Liver (tissue), 3 donors: Measurements from ENCODE around the gene BACH2.

Experiments
- ATF3 ChIP-seq: IDR thresholded peaks from 2 replicates; pipeline ENCODE4 v1.6.1; 2016; ENCODE audit warnings: antibody characterized with exemption
- CTCF ChIP-seq: fragments of 150-350 bp; IDR thresholded peaks from 2 replicates; pipeline ENCODE4 v1.5.1; 2017; ENCODE audit warnings: improper control_type of control experiment, low read depth, low read length; ENCODE audit not compliant: missing input control
- FOXA1 ChIP-seq: IDR thresholded peaks from 2 replicates; pipeline ENCODE4 v1.6.1; 2016; ENCODE audit warnings: antibody characterized with exemption
- JUND ChIP-seq, 2 donors: IDR thresholded peaks; 2 replicates each; pipeline ENCODE4 v1.6.1; 2016; ENCODE audit warnings: antibody characterized with exemption in 2 of 2
- MAX ChIP-seq: IDR thresholded peaks from 2 replicates; pipeline ENCODE4 v1.6.1; 2016; ENCODE audit warnings: antibody characterized with exemption
- RAD21 ChIP-seq, 2 donors: IDR thresholded peaks; 2 replicates each; pipeline ENCODE4 v1.6.1; 2016; ENCODE audit warnings: antibody characterized with exemption in 2 of 2, mild to moderate bottlenecking in 2 of 2
- REST ChIP-seq: IDR thresholded peaks from 2 replicates; pipeline ENCODE4 v1.6.1; 2016; ENCODE audit warnings: antibody characterized with exemption, mild to moderate bottlenecking
- SP1 ChIP-seq: IDR thresholded peaks from 2 replicates; pipeline ENCODE4 v1.6.1; 2018; ENCODE audit warnings: antibody characterized with exemption, mild to moderate bottlenecking
- TAF1 ChIP-seq: conservative IDR thresholded peaks from 2 replicates; pipeline ENCODE4 v1.6.1; 2016; ENCODE audit warnings: antibody characterized with exemption, mild to moderate bottlenecking
- ZBTB33 ChIP-seq: IDR thresholded peaks from 2 replicates; pipeline ENCODE4 v1.6.1; 2016; ENCODE audit warnings: antibody characterized with exemption
- donor health status: healthy.
- donor health status: healthy.

- TF ChIP-seq JUND (IDR thresholded peaks at IDR 0.05) (no peak), FOXA1 (no peak), ATF3 (no peak), TAF1 (no peak), REST (no peak), RAD21 (IDR thresholded peaks at IDR 0.05) (peak in 1 of 2 donors; percentile 16), CTCF (peak; percentile 12), MAX (no peak), SP1 (no peak), ZBTB33 (no peak)
These were observed 746 bp downstream of the BACH2 start for GRCh38 chr6:90295854-90296340.
